WERI-Rb-1 (cell line): Measurements from ENCODE around the gene EPB41L2.
"Not testable (repeated sequence)": the region's sequence is repeated elsewhere in the genome, so short reads cannot be mapped to it uniquely, and the experiment has no call there.

ENCODE experiments used
- DNase-seq: peaks from one replicate; pipeline ENCODE4 v3.0.0-alpha.2; 2020
- H3K27ac ChIP-seq: fragments of 250-450 bp; sonication (Bioruptor Pico); 2 replicates; pipeline ENCODE4 v1.5.1; 2020; ENCODE audit warnings: mild to moderate bottlenecking, moderate library complexity
- H3K27me3 ChIP-seq: fragments of 250-450 bp; sonication (Bioruptor Pico); 2 replicates; pipeline ENCODE4 v1.5.1; 2021; ENCODE audit warnings: mild to moderate bottlenecking, low read depth, moderate library complexity; ENCODE audit not compliant: insufficient read depth, severe bottlenecking
- H3K36me3 ChIP-seq: fragments of 250-450 bp; sonication (Bioruptor Pico); 2 replicates; pipeline ENCODE4 v1.5.1; 2020; ENCODE audit warnings: mild to moderate bottlenecking, moderate library complexity
- H3K4me3 ChIP-seq: 2 replicates; pipeline ENCODE4 v1.5.1; 2011; ENCODE audit warnings: low read depth, mild to moderate bottlenecking, control low read depth, low read length
- H3K9me3 ChIP-seq: fragments of 250-450 bp; sonication (Bioruptor Pico); 2 replicates; pipeline ENCODE4 v1.5.1; 2021; ENCODE audit warnings: mild to moderate bottlenecking, moderate library complexity; ENCODE audit not compliant: severe bottlenecking
- TF ChIP-seq, protein P1 (sequence below): IDR thresholded peaks from 2 replicates; pipeline ENCODE4 v1.5.1; 2011; ENCODE audit warnings: low read depth, mild to moderate bottlenecking, control low read depth, inconsistent platforms, low read length

Gene EPB41L2

DNA sequence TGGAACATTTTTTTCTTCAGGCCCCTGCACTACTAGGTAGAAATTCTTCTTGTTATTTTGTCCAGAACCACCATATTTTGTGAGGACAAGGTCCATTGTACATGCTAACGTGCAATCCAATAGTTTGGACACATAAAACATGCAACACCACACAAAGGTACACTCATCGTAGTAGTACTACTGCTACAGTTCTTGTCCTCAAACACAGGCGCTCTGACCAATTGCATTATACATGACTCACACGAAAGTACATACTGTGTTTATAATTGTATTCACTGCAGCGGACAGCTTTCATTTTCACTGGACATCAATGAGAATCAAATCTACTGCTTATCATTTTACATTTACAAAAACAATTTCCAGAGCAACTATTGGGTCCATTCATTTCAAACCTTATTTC is 251.1 kb downstream of the EPB41L2 start:
- H3K27ac ChIP-seq, result no peak overlapping the region
- TF ChIP-seq, protein P1, sequence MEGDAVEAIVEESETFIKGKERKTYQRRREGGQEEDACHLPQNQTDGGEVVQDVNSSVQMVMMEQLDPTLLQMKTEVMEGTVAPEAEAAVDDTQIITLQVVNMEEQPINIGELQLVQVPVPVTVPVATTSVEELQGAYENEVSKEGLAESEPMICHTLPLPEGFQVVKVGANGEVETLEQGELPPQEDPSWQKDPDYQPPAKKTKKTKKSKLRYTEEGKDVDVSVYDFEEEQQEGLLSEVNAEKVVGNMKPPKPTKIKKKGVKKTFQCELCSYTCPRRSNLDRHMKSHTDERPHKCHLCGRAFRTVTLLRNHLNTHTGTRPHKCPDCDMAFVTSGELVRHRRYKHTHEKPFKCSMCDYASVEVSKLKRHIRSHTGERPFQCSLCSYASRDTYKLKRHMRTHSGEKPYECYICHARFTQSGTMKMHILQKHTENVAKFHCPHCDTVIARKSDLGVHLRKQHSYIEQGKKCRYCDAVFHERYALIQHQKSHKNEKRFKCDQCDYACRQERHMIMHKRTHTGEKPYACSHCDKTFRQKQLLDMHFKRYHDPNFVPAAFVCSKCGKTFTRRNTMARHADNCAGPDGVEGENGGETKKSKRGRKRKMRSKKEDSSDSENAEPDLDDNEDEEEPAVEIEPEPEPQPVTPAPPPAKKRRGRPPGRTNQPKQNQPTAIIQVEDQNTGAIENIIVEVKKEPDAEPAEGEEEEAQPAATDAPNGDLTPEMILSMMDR, result no peak
- H3K27me3 ChIP-seq, result no peaks in the 10 kb centered on the region
- no peak for DNase-seq
- H3K9me3 ChIP-seq, result no peaks in the 10 kb centered on the region
- H3K4me3 ChIP-seq, result no peak overlapping the region
- no peaks in the 10 kb centered on the region for H3K36me3 ChIP-seq

DNA sequence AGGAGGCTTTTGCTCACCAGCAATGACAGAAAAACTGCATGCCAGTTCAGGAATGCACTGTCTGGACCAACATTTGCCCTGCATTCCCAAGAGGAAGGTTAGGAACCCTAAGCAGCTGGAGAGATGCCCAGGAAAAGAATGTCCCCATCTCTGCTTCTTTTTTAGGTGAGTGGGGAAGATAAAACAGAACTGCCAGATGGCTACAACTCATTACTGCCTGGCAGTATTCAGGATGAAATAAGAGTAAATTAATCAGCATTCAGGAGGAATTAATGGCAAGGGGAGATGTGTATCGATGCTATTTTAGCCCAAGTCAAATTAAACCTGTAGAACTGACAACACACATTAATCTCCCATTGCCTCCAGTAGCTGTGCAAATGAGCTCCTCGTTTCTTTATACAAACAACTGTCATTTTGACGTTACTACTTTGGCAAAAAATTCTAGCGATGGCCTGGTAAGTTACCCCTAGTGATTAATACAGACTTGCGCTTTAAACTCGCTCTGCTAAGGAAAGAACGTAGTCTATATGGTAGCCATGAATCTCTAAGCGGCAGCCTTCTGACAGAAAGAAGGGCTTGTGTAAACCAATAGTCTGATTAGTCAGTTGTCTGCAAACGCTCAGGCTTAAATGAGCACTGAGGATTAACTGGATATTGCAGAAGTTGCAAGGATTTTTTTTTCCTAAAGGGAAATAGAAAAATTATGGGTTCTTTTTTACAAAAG is 252.6 kb downstream of the EPB41L2 start:
- Histone ChIP-seq H3K27me3 (no peaks in the 10 kb centered on the region), H3K9me3 (no peaks in the 10 kb centered on the region), H3K4me3 (peak overlapping the region; percentile 45), H3K27ac (no peak overlapping the region), H3K36me3 (no peaks in the 10 kb centered on the region)
- peak; percentile 30 for DNase-seq
- TF ChIP-seq, protein P1, result no peak

DNA sequence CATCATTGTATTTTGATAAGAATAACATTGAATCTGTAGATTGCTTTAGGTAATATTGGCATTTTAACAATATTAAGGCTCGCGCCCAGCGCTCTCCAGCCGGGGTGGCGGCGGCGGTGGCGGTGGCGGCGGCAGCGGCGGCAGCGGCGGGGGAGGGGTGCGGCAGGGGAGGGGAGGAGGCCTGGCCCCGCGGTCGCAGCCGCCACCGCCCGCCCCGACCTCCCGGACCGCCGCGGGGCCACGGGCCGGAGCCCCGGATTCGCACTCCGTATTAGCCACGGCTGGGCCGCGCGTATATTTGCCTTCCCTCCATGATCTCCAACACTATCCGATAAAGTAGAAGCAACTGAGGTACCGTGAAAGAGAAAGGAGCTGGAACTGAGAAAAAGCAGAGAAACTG is 261.7 kb downstream of the EPB41L2 start:
- H3K27ac ChIP-seq, H3K4me3 ChIP-seq, H3K9me3 ChIP-seq, H3K36me3 ChIP-seq, H3K27me3 ChIP-seq, DNase-seq: not testable (repeated sequence)

DNA sequence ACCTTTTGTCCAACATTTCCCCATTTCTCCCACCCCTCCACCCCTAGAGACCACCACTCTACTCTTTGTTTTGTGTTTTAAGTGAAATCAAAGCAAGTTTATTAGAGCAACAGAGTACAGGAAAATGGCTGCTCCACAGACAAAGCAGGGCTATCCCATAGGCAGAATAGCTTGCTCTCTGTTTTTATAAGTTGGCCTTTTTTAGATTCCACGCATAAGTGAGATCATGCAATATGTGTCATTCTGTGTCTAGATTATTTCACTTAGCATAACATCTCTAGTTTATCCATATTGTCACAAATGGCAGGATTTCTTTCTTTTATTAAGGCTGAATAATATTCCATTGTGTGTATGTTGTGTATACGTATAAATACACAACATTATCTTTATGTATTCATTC is 266.0 kb downstream of the EPB41L2 start:
- no peak for DNase-seq
- TF ChIP-seq, protein P1, result no peak
- peaks cover 5% of the 10 kb centered on the region for H3K9me3 ChIP-seq
- H3K4me3 ChIP-seq, result no peak overlapping the region
- H3K27me3 ChIP-seq, result no peaks in the 10 kb centered on the region
- H3K36me3 ChIP-seq, result no peaks in the 10 kb centered on the region
- H3K27ac ChIP-seq, result no peak overlapping the region

DNA sequence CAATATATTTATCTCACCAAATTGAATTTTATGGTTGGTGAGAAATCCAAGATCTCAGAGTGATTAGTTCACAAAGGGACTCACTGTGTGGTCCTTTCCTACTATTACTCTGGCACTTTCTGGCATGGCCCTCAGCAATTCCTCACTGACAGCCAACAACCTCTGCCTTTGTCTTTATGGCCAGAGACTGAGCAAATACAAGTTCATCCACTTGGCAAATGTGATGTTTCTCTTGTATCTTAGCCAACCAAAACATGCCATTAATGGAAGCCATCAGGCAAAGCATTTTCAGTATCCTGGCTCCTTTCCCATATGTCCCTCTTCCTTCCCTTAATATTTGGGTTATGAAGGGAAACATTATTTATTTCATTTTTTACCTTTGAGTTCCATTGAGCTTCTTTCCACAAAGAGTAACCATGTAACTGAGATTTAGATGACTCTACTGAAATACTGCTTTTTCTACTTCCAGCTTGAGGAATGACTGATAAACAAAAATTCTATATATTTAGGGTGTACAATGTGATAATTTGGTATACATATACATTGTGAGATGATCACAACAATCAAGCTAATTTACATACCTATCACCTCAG is 266.6 kb downstream of the EPB41L2 start:
- TF ChIP-seq, protein P1, result no peak
- H3K36me3 ChIP-seq, result no peaks in the 10 kb centered on the region
- no peak overlapping the region for H3K27ac ChIP-seq
- H3K4me3 ChIP-seq, result no peak overlapping the region
- no peaks in the 10 kb centered on the region for H3K27me3 ChIP-seq
- no peak for DNase-seq
- H3K9me3 ChIP-seq, result no peaks in the 10 kb centered on the region

DNA sequence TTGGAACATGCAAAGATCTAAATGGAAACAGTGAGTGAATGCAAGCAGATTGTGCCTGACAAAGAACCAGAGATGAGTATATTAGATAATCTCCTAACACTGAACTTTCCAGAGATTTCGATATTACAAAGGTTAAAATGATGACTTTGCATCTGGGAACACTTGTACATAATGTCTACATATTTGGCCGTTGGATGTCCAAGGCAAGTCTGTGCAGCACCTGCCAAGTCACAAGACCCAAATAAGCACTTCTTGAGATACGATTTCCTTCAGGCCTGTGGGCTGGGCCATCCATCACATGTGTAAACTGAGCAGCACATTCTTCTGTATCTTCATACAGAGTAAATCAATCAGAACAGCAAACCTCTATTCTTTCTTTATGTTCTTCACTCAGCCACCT is 268.3 kb downstream of the EPB41L2 start:
- TF ChIP-seq, protein P1, result no peak
- no peaks in the 10 kb centered on the region for H3K27me3 ChIP-seq

More for the DNA sequence above, 268.3 kb downstream of the EPB41L2 start:
- H3K4me3 ChIP-seq, result no peak overlapping the region
- H3K9me3 ChIP-seq, result no peaks in the 10 kb centered on the region
- H3K27ac ChIP-seq, result no peak overlapping the region
- H3K36me3 ChIP-seq, result no peaks in the 10 kb centered on the region
- no peak for DNase-seq
